GM23248 (cell line): ENCODE results near the gene CTU2. TPM values are rescaled to one million over a fixed set of nuclear protein-coding genes. Genes with fewer than 3 reads are reported as not detected.

ENCODE experiments used
- DNase-seq: peaks from one replicate; pipeline ENCODE4 v3.0.0-alpha.2; 2015
- H2AFZ ChIP-seq: fragments of 200-600 bp; sonication (generic); 2 replicates; pipeline ENCODE4 v1.6.1; 2016; ENCODE audit warnings: antibody characterized with exemption
- H3F3A ChIP-seq: fragments of 200-600 bp; sonication (generic); 2 replicates; pipeline ENCODE4 v1.6.1; 2016; ENCODE audit warnings: mild to moderate bottlenecking, antibody characterized with exemption, mixed run types; ENCODE audit not compliant: insufficient read depth
- H3K27ac ChIP-seq: fragments of 200-600 bp; sonication (generic); 2 replicates; pipeline ENCODE4 v1.5.1; 2016; ENCODE audit warnings: mild to moderate bottlenecking
- H3K27me3 ChIP-seq: fragments of 200-600 bp; sonication (generic); replicated peaks from 2 replicates; pipeline ENCODE4 v1.6.1; 2016; ENCODE audit warnings: mild to moderate bottlenecking; ENCODE audit not compliant: insufficient read depth
- H3K36me3 ChIP-seq: fragments of 200-600 bp; sonication (generic); 2 replicates; pipeline ENCODE4 v1.6.1; 2016; ENCODE audit warnings: low read depth, mild to moderate bottlenecking
- H3K4me1 ChIP-seq: fragments of 200-600 bp; sonication (generic); 2 replicates; pipeline ENCODE4 v1.6.1; 2016; ENCODE audit warnings: mild to moderate bottlenecking; ENCODE audit not compliant: insufficient read depth
- H3K4me2 ChIP-seq: fragments of 200-600 bp; sonication (generic); one replicate; pipeline ENCODE4 v1.6.1; 2016; ENCODE audit warnings: mild to moderate bottlenecking; ENCODE audit not compliant: unreplicated experiment
- H3K4me3 ChIP-seq: fragments of 200-600 bp; sonication (generic); 2 replicates; pipeline ENCODE4 v1.5.1; 2016; ENCODE audit warnings: mild to moderate bottlenecking
- H3K79me2 ChIP-seq: fragments of 200-600 bp; sonication (generic); 2 replicates; pipeline ENCODE4 v1.6.1; 2016; ENCODE audit warnings: mild to moderate bottlenecking; ENCODE audit not compliant: insufficient read depth
- H3K9ac ChIP-seq: fragments of 200-600 bp; sonication (generic); 2 replicates; pipeline ENCODE4 v1.6.1; 2016; ENCODE audit warnings: mild to moderate bottlenecking
- H3K9me2 ChIP-seq: fragments of 200-600 bp; sonication (generic); 2 replicates; pipeline ENCODE4 v1.6.1; 2016; ENCODE audit warnings: mixed run types, mild to moderate bottlenecking, moderate library complexity; ENCODE audit not compliant: insufficient read depth
- H3K9me3 ChIP-seq: fragments of 200-600 bp; sonication (generic); one replicate; pipeline ENCODE4 v1.6.1; 2017; ENCODE audit warnings: low read depth
- H4K20me1 ChIP-seq: fragments of 200-600 bp; sonication (generic); 2 replicates; pipeline ENCODE4 v1.6.0; 2016; ENCODE audit not compliant: insufficient read depth
- EZH2 ChIP-seq: fragments of 200-600 bp; sonication (generic); IDR thresholded peaks from 2 replicates; pipeline ENCODE4 v1.6.1; 2018; ENCODE audit warnings: antibody characterized with exemption, mild to moderate bottlenecking; ENCODE audit not compliant: insufficient read depth, poor library complexity, severe bottlenecking
- EZH2phosphoT487 ChIP-seq: fragments of 200-600 bp; sonication (generic); IDR thresholded peaks from 2 replicates; pipeline ENCODE4 v1.6.1; 2018; ENCODE audit warnings: antibody characterized with exemption, moderate library complexity, mild to moderate bottlenecking, low read depth; ENCODE audit not compliant: insufficient read depth
- WGBS, 2 experiments: methylation state at CpG; one replicate each; pipeline ENCODE4 v1.1.6; 2015 to 2017; ENCODE audit warnings: low lambda C conversion rate in 2 of 2, low coverage in 1 of 2; ENCODE audit errors: missing lambda C conversion rate in 2 of 2; 5-methylcytosine and 5-hydroxymethylcytosine counted together
- in situ Hi-C: fragments of 300-500 bp; cut with MboI; formaldehyde crosslinking; loops from 2 replicates; pipeline ENCODE4 v1.15.0; 2020
- polyA plus RNA-seq: library from polyadenylated mRNA; unstranded; fragments of >200 nt; fragmentation: Nextera tagmentation; extraction: Ambion mirVana; gene quantifications from 2 replicates; pipeline ENCODE4 v1.2.1, GENCODE V29; 2016
- total RNA-seq: library from RNA; depleted of rRNA; stranded (reverse); fragments of >200 nt; shearing (Covaris generic); gene quantifications from 2 replicates; pipeline ENCODE4 v1.2.3, GENCODE V29; 2014

The CTU2 gene
- total and polyA plus RNA-seq, 2 experiments from 2014 or later: 16.1 to 20.4 TPM

DNA sequence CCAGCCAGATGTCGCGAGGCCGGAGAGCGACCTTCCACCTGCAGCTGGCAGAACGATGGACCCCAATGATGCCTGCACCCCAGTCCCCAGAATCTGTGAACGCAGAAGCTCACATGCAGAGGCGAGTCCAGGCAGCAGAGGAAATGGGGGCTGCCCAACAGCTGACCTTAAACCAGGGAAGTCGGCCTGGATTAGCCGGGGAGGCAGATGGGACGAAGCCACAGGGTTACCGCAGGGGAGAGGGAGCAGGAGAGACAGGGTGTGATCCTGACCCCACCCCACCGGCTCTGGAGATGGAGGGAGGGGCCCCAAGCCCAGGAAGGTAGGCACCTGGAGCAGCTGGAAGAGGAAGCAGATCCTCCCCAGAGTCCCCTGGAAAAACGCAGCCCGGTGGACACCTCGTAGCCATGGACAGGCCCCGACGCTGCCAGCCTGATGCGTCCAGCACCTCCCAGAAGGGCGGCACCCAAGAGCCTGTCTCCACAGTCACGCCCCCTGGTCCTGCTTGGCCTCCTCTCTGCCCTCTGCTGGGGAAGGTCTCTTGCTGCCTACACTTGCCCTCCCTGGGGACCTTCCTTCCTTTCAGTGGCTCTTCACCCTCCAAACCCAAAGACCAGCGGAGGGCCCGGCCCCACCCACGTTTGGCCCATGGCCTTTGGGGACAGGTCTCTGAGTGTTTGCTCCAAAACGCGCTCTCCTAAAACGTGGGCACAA, 41.4 kb downstream of the CTU2 start:
- Histone ChIP-seq H2AFZ (no peak overlapping the region), H3K36me3 (no peaks in the 10 kb centered on the region), H3K9ac (no peak overlapping the region), H3K27ac (no peak overlapping the region), H3F3A (no peaks in the 10 kb centered on the region), H3K9me3 (no peaks in the 10 kb centered on the region), H3K9me2 (no peaks in the 10 kb centered on the region), H3K4me1 (no peaks in the 10 kb centered on the region), H3K4me3 (no peak overlapping the region), H3K4me2 (no peak overlapping the region), H4K20me1 (no peaks in the 10 kb centered on the region; the same call in 1 of the 2 replicates), H3K79me2 (peaks cover 93% of the 10 kb centered on the region), H3K27me3 (no peaks in the 10 kb centered on the region)
- TF ChIP-seq EZH2 (no peak), EZH2phosphoT487 (no peak)
- in situ Hi-C loops: no loop called here
- 83 to 84% methylated on average over 24 to 26 of the region's 26 CpGs for whole genome bisulfite sequencing, 2 experiments
- DNase-seq: no peak

DNA sequence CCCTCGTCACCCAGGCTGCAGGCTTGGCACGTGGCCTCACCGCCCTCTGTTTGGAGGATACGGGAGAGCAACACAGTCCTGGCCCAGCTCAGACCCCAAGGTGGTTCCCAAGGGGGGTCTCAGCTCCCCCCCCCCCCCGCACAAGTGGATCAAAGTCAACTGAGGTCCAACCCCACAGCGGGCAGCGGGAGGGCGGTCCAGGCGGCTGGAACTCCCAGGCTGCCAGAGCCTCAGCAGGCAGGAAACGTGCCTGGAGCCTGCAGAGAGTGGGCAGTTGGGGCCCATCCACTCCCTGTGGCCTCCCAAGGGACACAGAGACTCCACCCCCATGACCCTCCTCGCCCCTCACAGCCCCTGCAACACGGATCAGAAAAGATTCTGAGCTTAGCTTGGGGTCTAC, 42.1 kb downstream of the CTU2 start:
- DNase-seq: no peak
- no peak overlapping the region for H3K4me2 ChIP-seq
- H3K4me1 ChIP-seq: peaks cover 1% of the 10 kb centered on the region; the same call in 1 of the 2 replicates
- in situ Hi-C loops: no loop called here
- no peaks in the 10 kb centered on the region for H3K9me2 ChIP-seq
- no peaks in the 10 kb centered on the region for H3K36me3 ChIP-seq
- no peak overlapping the region for H3K9ac ChIP-seq
- 80 to 93% methylated on average over 11 to 12 of the region's 12 CpGs for WGBS, 2 experiments
- H3K9me3 ChIP-seq: no peaks in the 10 kb centered on the region
- no peaks in the 10 kb centered on the region; the same call in 1 of the 2 replicates for H4K20me1 ChIP-seq
- H3K27ac ChIP-seq: no peak overlapping the region
- H3K79me2 ChIP-seq: peaks cover 91% of the 10 kb centered on the region
- H3F3A ChIP-seq: no peaks in the 10 kb centered on the region
- no peak overlapping the region for H3K4me3 ChIP-seq
- no peak for TF ChIP-seq EZH2phosphoT487
- TF ChIP-seq EZH2: no peak
- no peaks in the 10 kb centered on the region for H3K27me3 ChIP-seq
- no peak overlapping the region for H2AFZ ChIP-seq

DNA sequence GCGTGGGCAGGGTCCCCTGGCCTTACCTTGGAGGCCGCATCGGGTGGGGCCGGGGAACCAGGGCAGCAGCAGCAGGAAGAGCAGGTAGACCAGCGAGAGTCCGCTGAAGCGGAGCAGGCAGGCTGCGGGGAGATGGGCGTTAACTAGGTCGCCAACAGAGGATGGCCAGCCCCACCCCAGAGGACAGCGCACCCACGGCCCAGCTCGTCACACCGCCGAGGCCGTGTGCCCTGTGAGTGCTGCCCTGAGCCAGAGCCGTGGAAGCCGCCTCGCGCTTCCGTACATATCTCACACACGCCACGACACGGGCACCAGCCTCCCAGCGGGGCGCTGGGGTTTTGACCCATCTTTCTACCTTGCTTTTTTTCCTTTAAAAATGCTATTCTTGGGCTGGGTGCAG, 43.1 kb downstream of the CTU2 start:
- in situ Hi-C loops: no loop called here
- H3K9me2 ChIP-seq: no peaks in the 10 kb centered on the region
- H3K79me2 ChIP-seq: peaks cover 91% of the 10 kb centered on the region
- H3K4me3 ChIP-seq: no peak overlapping the region
- WGBS, 2 experiments: 96 to 97% methylated on average over 26 of the region's 26 CpGs
- no peaks in the 10 kb centered on the region for H3K9me3 ChIP-seq
- H4K20me1 ChIP-seq: no peaks in the 10 kb centered on the region
- no peaks in the 10 kb centered on the region for H3K36me3 ChIP-seq
- DNase-seq: no peak
- no peaks in the 10 kb centered on the region for H3F3A ChIP-seq
- TF ChIP-seq EZH2 (no peak), EZH2phosphoT487 (no peak)
- no peak overlapping the region for H2AFZ ChIP-seq
- H3K4me1 ChIP-seq: peaks cover 11% of the 10 kb centered on the region
- no peak overlapping the region for H3K4me2 ChIP-seq
- no peaks in the 10 kb centered on the region for H3K27me3 ChIP-seq
- H3K27ac ChIP-seq: no peak overlapping the region
- no peak overlapping the region for H3K9ac ChIP-seq

DNA sequence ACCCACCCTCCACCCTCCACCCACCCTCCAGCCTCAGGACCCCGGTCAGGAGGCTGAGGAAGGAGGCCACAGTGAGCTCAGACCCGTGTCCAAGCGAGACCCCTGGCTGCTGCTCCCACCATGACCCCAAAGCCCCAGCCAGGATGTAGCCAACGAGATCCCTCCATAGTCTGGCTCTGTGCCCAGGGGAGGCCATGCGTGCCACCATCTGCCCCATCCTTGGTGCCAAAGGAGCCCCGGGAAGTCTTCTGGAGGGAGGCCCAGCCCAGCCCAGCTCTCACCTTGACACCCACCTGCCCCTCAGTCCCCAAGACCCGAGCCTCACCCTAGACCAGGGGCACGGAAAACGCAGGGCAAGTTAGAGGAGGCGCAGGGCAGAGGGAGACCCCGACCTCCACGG, 44.6 kb downstream of the CTU2 start:
- Histone ChIP-seq H3K79me2 (peaks cover 97% of the 10 kb centered on the region), H3K4me2 (no peak overlapping the region), H3K27me3 (no peaks in the 10 kb centered on the region), H3K9me3 (no peaks in the 10 kb centered on the region), H3K4me3 (no peak overlapping the region), H3F3A (no peaks in the 10 kb centered on the region), H3K9ac (no peak overlapping the region), H3K4me1 (peaks cover 25% of the 10 kb centered on the region), H3K9me2 (no peaks in the 10 kb centered on the region), H2AFZ (no peak overlapping the region), H4K20me1 (no peaks in the 10 kb centered on the region; the same call in 1 of the 2 replicates), H3K36me3 (no peaks in the 10 kb centered on the region), H3K27ac (no peak overlapping the region)
- in situ Hi-C loops: no loop called here
- TF ChIP-seq EZH2: no peak
- TF ChIP-seq EZH2phosphoT487: no peak
- WGBS, 2 experiments: 91 to 92% methylated on average over 9 to 12 of the region's 12 CpGs
- no peak for DNase-seq
